ENCODE measurements around the gene PCNX1.
A peak's percentile ranks its signal among the peaks of the same experiment; 100 is the strongest.
"Not testable (repeated sequence)": the region's sequence is repeated elsewhere in the genome, so short reads cannot be mapped to it uniquely, and the experiment has no call there.

Gene PCNX1

GRCh38 chr14:70907176-70907995 is at the start of gene PCNX1:
PCNX1 (plus strand) TSS chr14:70907459; CDS start chr14:70907851, 392 bp downstream.
- TF ChIP-seq, protein P1, sequence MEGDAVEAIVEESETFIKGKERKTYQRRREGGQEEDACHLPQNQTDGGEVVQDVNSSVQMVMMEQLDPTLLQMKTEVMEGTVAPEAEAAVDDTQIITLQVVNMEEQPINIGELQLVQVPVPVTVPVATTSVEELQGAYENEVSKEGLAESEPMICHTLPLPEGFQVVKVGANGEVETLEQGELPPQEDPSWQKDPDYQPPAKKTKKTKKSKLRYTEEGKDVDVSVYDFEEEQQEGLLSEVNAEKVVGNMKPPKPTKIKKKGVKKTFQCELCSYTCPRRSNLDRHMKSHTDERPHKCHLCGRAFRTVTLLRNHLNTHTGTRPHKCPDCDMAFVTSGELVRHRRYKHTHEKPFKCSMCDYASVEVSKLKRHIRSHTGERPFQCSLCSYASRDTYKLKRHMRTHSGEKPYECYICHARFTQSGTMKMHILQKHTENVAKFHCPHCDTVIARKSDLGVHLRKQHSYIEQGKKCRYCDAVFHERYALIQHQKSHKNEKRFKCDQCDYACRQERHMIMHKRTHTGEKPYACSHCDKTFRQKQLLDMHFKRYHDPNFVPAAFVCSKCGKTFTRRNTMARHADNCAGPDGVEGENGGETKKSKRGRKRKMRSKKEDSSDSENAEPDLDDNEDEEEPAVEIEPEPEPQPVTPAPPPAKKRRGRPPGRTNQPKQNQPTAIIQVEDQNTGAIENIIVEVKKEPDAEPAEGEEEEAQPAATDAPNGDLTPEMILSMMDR (IDR thresholded peaks at IDR 0.05; ENCODE audit: low read depth, low read length), result peak; percentile 71
- H3K4me3 ChIP-seq (ENCODE audit: low read depth, low read length), result peak within 1 kb of the TSS; percentile 89

GRCh38 chr14:70857496-70857890 is 49.8 kb upstream of the PCNX1 start:
- TF ChIP-seq, protein P1 (IDR thresholded peaks at IDR 0.05; ENCODE audit: low read depth, low read length), result no peak
- no peak overlapping the region for H3K4me3 ChIP-seq (ENCODE audit: low read depth, low read length)

DNA sequence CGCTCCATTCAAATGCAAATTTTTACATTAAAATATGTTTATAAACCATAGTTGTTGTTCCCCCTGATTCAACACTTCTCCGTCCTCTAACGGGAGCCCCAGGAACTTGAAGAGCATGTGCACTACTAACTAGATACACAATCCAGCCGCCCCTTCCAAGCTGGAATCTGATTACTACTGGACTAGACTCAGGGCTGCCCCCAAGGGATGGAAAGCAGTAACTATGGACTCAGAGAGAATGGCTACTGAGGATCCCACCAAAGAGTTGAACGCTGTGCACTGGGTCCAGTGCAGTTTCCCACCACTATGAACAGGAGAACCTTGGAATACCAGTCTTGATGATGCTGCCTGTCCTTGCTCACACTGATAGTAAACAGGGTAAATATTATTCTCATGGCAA is 48.6 kb upstream of the PCNX1 start:
- TF ChIP-seq, protein P1 (IDR thresholded peaks at IDR 0.05; ENCODE audit: low read depth, low read length), result no peak
- no peak overlapping the region for H3K4me3 ChIP-seq (ENCODE audit: low read depth, low read length)

GRCh38 chr14:70866992-70867391 is 40.3 kb upstream of the PCNX1 start:
- H3K4me3 ChIP-seq (ENCODE audit: low read depth, low read length), result not testable (repeated sequence)

GRCh38 chr14:70871001-70871400 is 36.3 kb upstream of the PCNX1 start:
- H3K4me3 ChIP-seq (ENCODE audit: low read depth, low read length), result no peak overlapping the region
- TF ChIP-seq, protein P1 (IDR thresholded peaks at IDR 0.05; ENCODE audit: low read depth, low read length), result no peak

DNA sequence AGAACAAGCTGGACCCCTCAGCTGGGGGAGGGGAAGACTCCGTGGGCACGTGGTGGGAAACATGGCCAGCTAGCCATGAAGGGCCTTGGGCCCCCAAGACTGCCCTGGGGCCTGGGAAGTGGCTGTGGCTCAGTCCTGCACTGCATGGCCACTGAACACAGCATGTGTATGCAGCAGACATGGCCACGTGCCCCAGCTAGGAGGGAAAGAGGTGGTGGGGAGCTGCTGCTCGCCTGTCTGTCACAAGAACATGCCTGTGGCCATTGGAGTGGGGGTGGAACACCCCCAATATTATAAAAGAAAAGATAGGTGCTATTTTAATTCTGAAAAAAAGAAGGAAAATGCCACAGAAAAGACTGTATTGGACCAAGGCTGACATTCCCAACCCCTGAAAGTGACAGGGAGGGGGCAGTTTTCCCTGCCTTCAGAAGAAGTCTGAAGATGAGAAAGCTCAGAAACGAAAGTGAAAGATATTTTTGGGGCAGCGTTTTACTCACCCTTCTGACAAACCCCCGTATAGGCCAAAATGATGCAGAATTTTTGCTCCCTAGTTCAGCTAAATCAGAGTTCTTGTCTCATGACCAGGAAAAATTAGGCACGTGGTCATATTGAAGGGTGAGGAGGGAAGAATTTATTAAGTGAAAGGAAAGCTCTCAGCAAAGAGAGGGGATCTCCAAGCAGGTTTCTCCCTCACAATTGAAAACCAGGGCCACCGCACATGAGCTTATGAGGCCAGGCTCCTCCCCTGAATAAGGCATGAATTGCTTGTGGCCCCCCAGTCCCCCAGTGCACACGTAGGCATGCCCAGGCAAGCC is 35.2 kb upstream of the PCNX1 start:
- no peak overlapping the region for H3K4me3 ChIP-seq (ENCODE audit: low read depth, low read length)
- TF ChIP-seq, protein P1 (IDR thresholded peaks at IDR 0.05; ENCODE audit: low read depth, low read length), result no peak

GRCh38 chr14:70872678-70873020 is 34.6 kb upstream of the PCNX1 start:
- no peak overlapping the region for H3K4me3 ChIP-seq (ENCODE audit: low read depth, low read length)
- TF ChIP-seq, protein P1 (IDR thresholded peaks at IDR 0.05; ENCODE audit: low read depth, low read length), result no peak
